Fibroblast of mammary gland (primary cell): Measurements from ENCODE around the gene MACF1.

Source experiments
- DNase-seq: peaks from one replicate; pipeline ENCODE4 v3.0.0-alpha.2; 2010; ENCODE audit warnings: low read depth
- H3K4me3 ChIP-seq: 2 replicates; pipeline ENCODE4 v1.5.1; 2011; ENCODE audit warnings: low read depth, mild to moderate bottlenecking, low read length, moderate library complexity; ENCODE audit not compliant: control insufficient read depth
- CTCF ChIP-seq: conservative IDR thresholded peaks from 2 replicates; pipeline ENCODE4 v1.5.1; 2011; ENCODE audit warnings: low read depth, low read length, inconsistent platforms; ENCODE audit not compliant: control insufficient read depth, insufficient read depth

The MACF1 gene

DNA sequence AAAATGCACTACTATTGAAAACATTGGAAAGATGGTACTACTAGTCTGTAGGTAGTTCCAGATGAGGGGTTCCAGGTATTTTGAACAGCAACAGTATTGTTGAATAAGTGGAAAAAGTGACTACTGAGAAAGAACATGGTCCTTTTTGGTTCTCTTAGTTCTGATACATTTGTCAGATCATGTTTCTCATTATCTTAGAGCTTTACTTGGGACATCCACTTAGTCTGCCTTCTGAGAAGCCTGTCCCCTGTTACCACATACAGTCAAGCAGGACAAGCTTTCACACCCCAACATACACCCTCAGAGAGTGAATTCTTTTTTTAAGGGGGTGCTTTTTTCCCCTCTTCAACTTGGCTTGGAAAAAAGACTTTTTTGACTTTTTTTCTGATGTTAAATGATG is 41.0 kb upstream of the MACF1 start:
- no peak overlapping the region for H3K4me3 ChIP-seq
- TF ChIP-seq CTCF, result no peak
- DNase-seq, result no peak

GRCh38 chr1:39164256-39164655 is 40.2 kb upstream of the MACF1 start:
- no peak for TF ChIP-seq CTCF
- H3K4me3 ChIP-seq, result no peak overlapping the region
- no peak for DNase-seq

GRCh38 chr1:39165049-39165448 is 39.4 kb upstream of the MACF1 start:
- DNase-seq, result no peak
- TF ChIP-seq CTCF, result no peak
- H3K4me3 ChIP-seq, result no peak overlapping the region

GRCh38 chr1:39165488-39165887 is 39.0 kb upstream of the MACF1 start:
- DNase-seq, result no peak
- TF ChIP-seq CTCF, result no peak
- H3K4me3 ChIP-seq, result no peak overlapping the region

DNA sequence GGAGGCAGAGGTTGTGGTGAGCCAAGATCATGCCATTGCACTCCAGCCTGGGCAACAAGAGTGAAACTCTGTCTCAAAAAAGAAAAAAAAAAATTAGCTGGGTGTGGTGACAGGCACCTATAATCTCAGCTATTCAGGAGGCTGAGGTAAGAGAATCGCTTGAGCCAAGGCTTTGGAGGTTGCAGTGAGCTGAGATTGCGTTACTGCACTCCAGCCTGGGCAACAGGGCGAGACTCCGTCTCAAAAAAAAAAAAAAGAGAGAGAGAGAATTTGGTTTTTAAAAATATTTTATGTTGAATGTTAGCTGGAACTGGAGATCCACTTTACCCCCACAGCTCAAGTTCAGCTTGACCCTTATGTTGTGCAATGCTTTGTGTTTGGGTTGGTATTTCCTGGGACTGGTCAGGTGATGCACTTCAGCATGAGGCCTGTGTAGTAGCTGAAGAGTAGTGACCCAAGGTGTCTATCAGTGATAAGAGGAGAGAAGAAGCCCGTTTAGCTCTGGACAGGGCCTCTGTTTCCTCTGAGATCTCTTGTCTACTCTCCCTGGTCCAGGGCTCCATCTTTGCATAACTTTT is 36.8 kb upstream of the MACF1 start:
- H3K4me3 ChIP-seq, result no peak overlapping the region
- peak; percentile 53 for DNase-seq
- TF ChIP-seq CTCF, result no peak

DNA sequence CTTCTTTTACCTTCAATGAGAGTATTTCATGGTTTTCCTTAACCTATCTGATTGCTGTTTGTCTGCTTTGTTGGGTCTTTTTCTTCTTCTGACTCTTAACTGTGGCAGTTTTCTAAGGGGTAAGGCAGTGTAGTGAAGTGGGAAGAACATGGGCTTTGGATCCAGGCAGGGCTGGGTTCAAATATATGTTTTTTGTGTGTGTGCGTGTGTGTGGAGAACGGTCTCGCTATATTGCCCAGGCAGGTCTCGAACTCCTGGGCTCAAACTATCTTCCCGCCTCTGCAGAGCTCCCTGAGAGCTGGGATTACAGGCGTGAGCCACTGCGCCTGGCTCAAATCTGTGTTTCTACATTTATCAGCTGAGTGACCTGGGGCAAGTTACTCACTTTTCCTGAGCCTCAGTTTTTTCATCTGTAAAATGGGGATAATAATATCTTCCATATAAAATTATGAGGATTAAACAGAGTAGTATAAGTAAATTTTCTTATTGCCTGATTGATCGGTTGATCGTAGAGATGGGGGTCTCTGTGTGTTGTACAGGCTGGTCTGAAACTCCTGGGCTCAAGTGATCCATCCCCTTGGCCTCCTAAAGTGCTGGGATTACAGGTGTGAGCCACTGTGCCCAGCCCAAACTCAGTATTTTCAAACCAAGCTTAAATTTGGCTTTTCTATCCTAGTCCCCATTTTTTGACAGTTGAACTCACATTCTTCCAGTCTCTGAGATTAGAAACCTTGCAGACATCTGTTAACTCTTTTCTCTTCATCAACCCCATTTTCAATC is 36.0 kb upstream of the MACF1 start:
- no peak overlapping the region for H3K4me3 ChIP-seq
- no peak for DNase-seq
- TF ChIP-seq CTCF, result no peak
